Astrocyte (in vitro differentiated cells and primary cell): ENCODE results near the gene PGD.

Source experiments
- CTCF ChIP-seq: IDR thresholded peaks from 2 replicates; pipeline ENCODE4 v1.5.1; 2011; ENCODE audit warnings: low read depth, mild to moderate bottlenecking, inconsistent platforms, low read length, moderate library complexity; ENCODE audit not compliant: insufficient read depth
- EZH2 ChIP-seq: IDR thresholded peaks from 2 replicates; pipeline ENCODE4 v1.6.1; 2012; ENCODE audit warnings: mild to moderate bottlenecking, low read length, inconsistent platforms; ENCODE audit not compliant: insufficient read depth

DNA sequence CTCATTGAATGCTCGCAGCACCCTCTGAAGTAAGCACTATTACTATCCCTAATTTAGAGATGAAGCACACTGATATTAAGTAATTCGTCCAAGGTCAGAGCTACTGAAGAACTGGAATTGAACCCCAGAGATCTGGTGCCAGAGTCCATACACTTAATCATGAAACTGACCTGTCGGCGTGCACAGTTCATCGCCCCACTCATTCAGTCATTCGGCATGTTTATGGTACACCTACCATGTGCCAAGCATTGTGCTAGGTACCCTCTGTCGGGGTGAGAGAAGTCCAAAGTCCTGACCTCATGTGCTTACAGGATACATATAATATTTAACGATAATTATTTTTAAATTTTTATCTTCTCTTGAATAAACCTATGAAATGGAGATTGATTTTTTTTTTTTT, 25.8 kb downstream of the PGD start:
- TF ChIP-seq CTCF (no peak), EZH2 (no peak)
